Ascending aorta (tissue), 2 donors: ENCODE data around the gene RNF207. TPM values are rescaled to one million over a fixed set of nuclear protein-coding genes. Genes with fewer than 3 reads are reported as not detected.

Experiments used
- DNase-seq, 2 donors: peaks; one replicate each; pipeline ENCODE4 v3.0.0-alpha.2; 2019; ENCODE audit warnings: low spot score in 2 of 2
- H3K27ac ChIP-seq, 2 donors: fragments of 200-600 bp; sonication (generic); one replicate each; pipeline ENCODE4 v1.5.1; 2016 to 2017; ENCODE audit warnings: mild to moderate bottlenecking in 1 of 2
- H3K27me3 ChIP-seq: fragments of 200-600 bp; sonication (generic); one replicate; pipeline ENCODE4 v1.5.1; 2017
- H3K36me3 ChIP-seq, 2 donors: fragments of 200-600 bp; sonication (generic); one replicate each; pipeline ENCODE4 v1.5.1; 2016
- H3K4me1 ChIP-seq, 2 donors: fragments of 200-600 bp; sonication (generic); one replicate each; pipeline ENCODE4 v1.5.1; 2016 to 2017; ENCODE audit warnings: mild to moderate bottlenecking in 1 of 2
- H3K4me3 ChIP-seq, 2 donors: fragments of 200-600 bp; sonication (generic); one replicate each; pipeline ENCODE4 v1.5.1; 2016 to 2017; ENCODE audit warnings: mild to moderate bottlenecking in 1 of 2
- H3K9me3 ChIP-seq, 2 donors: fragments of 200-600 bp; sonication (generic); one replicate each; pipeline ENCODE4 v1.5.1; 2016
- intact Hi-C: fragments of 100-400 bp; cut with DNase I; formaldehyde crosslinking; loops from one replicate; pipeline ENCODE4 v1.15.1; 2023
- total RNA-seq: library from RNA; depleted of rRNA; stranded (reverse); fragments of >200 nt; gene quantifications from one replicate; pipeline ENCODE4 v1.1.0, GENCODE V29; 2016
- TF ChIP-seq, protein P1 (sequence below), 3 experiments: fragments of 200-600 bp in 2 of 3; fragments of 450-650 bp in 1 of 3; sonication (generic) in 2 of 3; IDR thresholded peaks; one replicate each; pipeline ENCODE4 v1.5.1; 2016 to 2019; ENCODE audit warnings: antibody characterized with exemption in 3 of 3, mild to moderate bottlenecking in 1 of 3, moderate library complexity in 1 of 3

The RNF207 gene
- total RNA-seq, 1 donor from 2014 or later, result 81.1 TPM

DNA sequence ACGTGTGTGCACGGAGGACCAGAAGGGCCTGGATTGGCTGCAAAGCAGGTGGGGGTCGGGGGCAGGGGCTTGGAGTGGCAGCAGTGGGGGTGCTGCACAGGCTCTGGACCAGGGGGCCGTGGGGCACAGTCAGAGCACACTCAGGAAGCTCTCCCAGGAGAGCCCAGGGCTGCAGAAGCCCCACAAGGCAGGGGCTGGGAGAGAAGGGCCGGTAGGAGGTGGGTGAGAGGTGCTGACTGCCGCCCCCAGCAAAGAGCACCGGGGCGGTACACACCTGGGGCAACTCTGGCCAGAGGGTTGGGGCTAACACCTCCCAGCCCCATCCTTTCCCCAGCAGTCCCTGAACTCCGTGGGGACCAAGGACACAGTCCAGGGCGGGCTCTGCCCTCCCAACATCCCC lies 39.7 kb upstream of the RNF207 start:
- Histone ChIP-seq H3K9me3 (no peaks in the 10 kb centered on the region), H3K27me3 (no peaks in the 10 kb centered on the region), H3K4me3 (no peak overlapping the region), H3K27ac (no peak overlapping the region), H3K36me3 (no peaks in the 10 kb centered on the region), H3K4me1 (no peaks in the 10 kb centered on the region)
- intact Hi-C loops, result no loop called here
- TF ChIP-seq, protein P1, sequence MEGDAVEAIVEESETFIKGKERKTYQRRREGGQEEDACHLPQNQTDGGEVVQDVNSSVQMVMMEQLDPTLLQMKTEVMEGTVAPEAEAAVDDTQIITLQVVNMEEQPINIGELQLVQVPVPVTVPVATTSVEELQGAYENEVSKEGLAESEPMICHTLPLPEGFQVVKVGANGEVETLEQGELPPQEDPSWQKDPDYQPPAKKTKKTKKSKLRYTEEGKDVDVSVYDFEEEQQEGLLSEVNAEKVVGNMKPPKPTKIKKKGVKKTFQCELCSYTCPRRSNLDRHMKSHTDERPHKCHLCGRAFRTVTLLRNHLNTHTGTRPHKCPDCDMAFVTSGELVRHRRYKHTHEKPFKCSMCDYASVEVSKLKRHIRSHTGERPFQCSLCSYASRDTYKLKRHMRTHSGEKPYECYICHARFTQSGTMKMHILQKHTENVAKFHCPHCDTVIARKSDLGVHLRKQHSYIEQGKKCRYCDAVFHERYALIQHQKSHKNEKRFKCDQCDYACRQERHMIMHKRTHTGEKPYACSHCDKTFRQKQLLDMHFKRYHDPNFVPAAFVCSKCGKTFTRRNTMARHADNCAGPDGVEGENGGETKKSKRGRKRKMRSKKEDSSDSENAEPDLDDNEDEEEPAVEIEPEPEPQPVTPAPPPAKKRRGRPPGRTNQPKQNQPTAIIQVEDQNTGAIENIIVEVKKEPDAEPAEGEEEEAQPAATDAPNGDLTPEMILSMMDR (IDR thresholded peaks at IDR 0.05), result no peak
- no peak for DNase-seq

DNA sequence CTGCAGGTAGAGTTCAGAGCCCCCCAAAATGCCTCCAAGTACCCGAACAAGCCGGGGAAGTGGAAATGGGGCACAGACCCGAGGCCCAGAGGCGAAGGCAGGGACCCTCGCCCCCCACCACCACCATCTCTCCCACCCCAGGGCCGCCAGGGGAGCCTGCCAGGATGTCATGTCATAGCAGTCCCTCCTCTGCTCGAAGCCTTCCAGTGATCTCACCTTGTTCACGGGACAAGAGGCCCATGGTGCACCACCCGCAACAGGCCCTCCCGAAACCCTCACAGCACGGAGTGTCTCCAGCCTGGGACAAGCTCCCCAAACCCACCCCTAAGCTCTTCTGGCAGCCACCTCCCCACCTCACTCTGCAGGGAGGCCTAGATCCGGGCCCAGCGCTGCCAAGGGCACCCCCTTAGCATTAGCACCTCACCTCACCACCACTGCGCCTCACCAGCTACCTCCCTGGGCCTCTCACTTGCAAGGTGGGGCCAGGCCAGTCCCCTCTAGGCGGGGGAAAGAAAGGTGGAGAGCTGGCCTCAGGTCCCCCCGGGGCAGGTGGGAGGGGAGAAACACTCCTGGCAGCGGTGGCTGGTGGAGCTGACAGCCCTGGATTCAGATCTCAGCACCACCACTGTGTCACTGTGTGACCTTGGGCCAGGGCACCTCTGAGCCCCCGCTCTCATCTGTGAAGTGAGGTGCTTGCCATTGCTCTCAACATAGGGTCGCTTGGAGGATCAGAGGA lies 39.1 kb upstream of the RNF207 start:
- no peak overlapping the region for H3K27ac ChIP-seq
- intact Hi-C loops, result no loop called here

DNA sequence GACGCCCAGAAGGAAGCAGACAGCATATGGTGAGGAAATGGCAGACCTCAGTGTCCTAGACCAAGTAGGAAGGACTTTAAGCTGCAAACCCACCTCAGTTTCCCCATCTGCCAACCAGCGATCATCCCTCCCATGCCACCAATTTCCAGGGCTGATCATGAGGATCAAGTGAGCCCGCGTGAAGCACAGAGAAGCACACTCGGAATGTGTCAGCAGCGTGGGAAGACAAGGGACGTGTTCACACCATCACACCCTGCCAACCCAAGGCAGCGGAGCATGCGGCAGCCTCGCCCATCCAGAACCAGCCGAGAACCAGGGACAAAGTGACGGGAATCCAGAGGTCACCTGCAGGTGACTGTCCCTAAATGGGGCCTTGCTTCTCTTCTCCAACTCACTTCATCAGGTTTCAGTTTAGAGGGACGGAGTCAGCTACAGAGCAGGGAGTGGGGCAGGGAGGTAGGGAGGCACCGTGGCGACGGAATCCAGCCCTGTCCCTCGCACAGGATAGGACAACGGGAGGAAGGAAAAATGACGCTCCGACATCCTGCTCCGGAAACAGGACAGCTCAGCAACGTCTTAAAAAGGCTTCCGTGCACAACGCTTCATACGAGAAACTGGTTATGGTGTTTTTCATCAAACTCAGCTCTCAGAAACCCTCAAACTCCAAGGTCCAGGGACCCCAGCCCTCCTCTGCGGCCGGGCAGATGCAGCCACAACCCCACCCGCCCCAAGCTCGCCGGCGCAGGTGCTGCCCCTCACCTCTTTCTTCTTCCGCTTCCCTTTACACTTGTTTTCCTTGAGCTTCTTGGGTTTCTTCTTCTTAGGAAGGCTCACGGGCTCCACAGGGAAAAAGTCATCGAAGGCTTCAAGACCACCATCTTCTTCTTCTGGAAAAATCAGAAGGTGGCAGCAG lies 38.3 kb upstream of the RNF207 start:
- TF ChIP-seq, protein P1 (IDR thresholded peaks at IDR 0.05), result no peak
- intact Hi-C loops, result no loop called here
- no peak overlapping the region for H3K27ac ChIP-seq

More for the DNA sequence above, 39.1 kb upstream of the RNF207 start:
- Histone ChIP-seq H3K4me3 (no peak overlapping the region), H3K27me3 (no peaks in the 10 kb centered on the region), H3K9me3 (no peaks in the 10 kb centered on the region), H3K4me1 (no peaks in the 10 kb centered on the region), H3K36me3 (no peaks in the 10 kb centered on the region)
- DNase-seq, result no peak
- TF ChIP-seq, protein P1 (IDR thresholded peaks at IDR 0.05), result no peak

DNA sequence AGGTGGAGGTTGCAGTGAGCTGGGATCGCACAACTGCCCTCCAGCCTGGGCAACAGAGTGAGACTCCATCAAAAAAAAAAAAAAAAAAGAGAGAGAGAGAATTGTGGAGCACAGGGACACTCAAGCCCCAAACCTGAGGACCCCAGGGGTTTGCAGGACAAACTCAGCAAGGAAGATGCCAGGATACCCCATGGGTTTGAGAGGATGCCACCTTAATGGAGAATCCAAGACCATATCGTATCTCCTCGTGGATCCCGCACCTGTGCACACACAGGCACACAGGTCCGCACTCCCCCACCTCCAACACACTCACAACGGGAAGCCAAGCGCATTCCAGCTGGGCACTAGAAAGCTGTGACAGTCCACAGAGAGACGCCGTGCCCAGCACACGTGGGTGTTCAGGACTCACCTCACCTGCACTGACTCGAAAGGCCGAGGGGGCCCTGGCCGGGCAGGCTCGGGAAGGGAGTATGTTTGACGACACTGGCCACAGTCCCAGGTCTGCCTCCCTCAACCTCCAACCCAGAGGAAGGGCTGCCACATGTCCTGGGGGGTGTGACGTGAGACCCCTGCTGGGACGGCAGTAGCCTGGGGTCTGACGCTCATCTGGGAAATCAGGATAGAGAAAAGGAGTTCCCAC lies 36.9 kb upstream of the RNF207 start:
- Histone ChIP-seq H3K36me3 (no peaks in the 10 kb centered on the region), H3K9me3 (no peaks in the 10 kb centered on the region), H3K27me3 (no peaks in the 10 kb centered on the region), H3K4me1 (no peaks in the 10 kb centered on the region), H3K4me3 (no peak overlapping the region), H3K27ac (no peak overlapping the region)
- no peak for DNase-seq
- intact Hi-C loops, result no loop called here
- TF ChIP-seq, protein P1 (IDR thresholded peaks at IDR 0.05), result no peak

More for the DNA sequence above, 38.3 kb upstream of the RNF207 start:
- H3K4me3 ChIP-seq, result no peak overlapping the region
- H3K27me3 ChIP-seq, result no peaks in the 10 kb centered on the region
- DNase-seq, result no peak
- no peaks in the 10 kb centered on the region for H3K4me1 ChIP-seq
- H3K36me3 ChIP-seq, result no peaks in the 10 kb centered on the region
- no peaks in the 10 kb centered on the region for H3K9me3 ChIP-seq

DNA sequence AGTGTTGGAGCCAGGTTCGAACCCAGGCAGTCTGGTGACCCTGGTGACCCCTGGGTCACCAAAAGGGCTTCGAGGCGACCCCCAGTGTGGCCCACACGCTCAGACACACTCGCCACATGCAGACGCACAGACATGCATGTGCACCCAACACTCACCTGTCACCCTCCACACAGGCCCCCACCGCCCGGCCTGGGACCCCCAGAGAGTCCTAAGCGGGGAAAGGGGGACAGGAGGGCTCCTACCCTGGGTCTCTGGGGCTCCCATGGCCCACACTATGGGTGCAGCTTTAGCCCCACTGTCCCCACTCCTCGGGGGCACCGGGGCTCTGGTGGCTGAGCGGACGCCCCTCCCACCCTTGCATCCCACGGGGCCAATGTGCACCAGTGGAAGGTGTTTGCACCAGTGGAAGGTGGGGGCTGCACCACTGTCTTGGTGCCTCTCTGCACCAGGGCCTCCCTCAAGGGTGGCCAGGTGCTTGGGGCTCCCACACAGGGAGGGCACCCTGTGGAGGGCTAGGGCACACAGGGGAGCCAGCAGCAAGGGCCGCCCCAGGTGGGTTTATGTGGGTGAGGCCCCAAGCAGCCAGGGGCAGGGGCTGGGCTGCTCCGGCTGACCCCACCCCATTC lies 35.7 kb upstream of the RNF207 start:
- Histone ChIP-seq H3K36me3 (no peaks in the 10 kb centered on the region), H3K4me3 (no peak overlapping the region), H3K27ac (no peak overlapping the region), H3K9me3 (no peaks in the 10 kb centered on the region), H3K27me3 (no peaks in the 10 kb centered on the region), H3K4me1 (no peaks in the 10 kb centered on the region)
- DNase-seq, result no peak
- intact Hi-C loops, result no loop called here
- TF ChIP-seq, protein P1 (IDR thresholded peaks at IDR 0.05), result no peak
